GM23338 (cell line): ENCODE measurements around the gene COL4A2. TPM values are rescaled to one million over a fixed set of nuclear protein-coding genes. Genes with fewer than 3 reads are reported as not detected.

Experiments
- ATAC-seq: fragments of 200-7000 bp; cut with Tn5 transposase; 3 replicates; pipeline ENCODE4 v1.9.1; 2020
- DNase-seq: peaks from one replicate; pipeline ENCODE4 v3.0.0-alpha.2; 2015; ENCODE audit warnings: low spot score
- H2AFZ ChIP-seq: fragments of 200-600 bp; sonication (generic); 2 replicates; pipeline ENCODE4 v1.8.0; 2016; ENCODE audit warnings: antibody characterized with exemption, mild to moderate bottlenecking, moderate library complexity
- H3F3A ChIP-seq: fragments of 200-600 bp; sonication (generic); replicated peaks from 2 replicates; pipeline ENCODE4 v1.8.0; 2017; ENCODE audit warnings: antibody characterized with exemption, mixed run types, low read depth
- H3K27ac ChIP-seq: fragments of 200-600 bp; sonication (generic); 2 replicates; pipeline ENCODE4 v1.6.1; 2016; ENCODE audit warnings: low read depth
- H3K27me3 ChIP-seq: fragments of 200-600 bp; sonication (generic); 2 replicates; pipeline ENCODE4 v1.8.0; 2016; ENCODE audit warnings: mild to moderate bottlenecking, mixed run types, moderate library complexity; ENCODE audit not compliant: insufficient read depth
- H3K36me3 ChIP-seq: fragments of 200-600 bp; sonication (generic); 2 replicates; pipeline ENCODE4 v1.8.0; 2016; ENCODE audit warnings: mild to moderate bottlenecking; ENCODE audit not compliant: insufficient read depth
- H3K4me1 ChIP-seq: fragments of 200-600 bp; sonication (generic); 2 replicates; pipeline ENCODE4 v1.8.0; 2016; ENCODE audit warnings: mild to moderate bottlenecking, moderate library complexity; ENCODE audit not compliant: insufficient read depth
- H3K4me2 ChIP-seq: fragments of 200-600 bp; sonication (generic); 2 replicates; pipeline ENCODE4 v1.7.1; 2017; ENCODE audit warnings: mixed run types
- H3K4me3 ChIP-seq: fragments of 200-600 bp; sonication (generic); 2 replicates; pipeline ENCODE4 v1.6.1; 2016; ENCODE audit warnings: mixed run types
- H3K79me2 ChIP-seq: fragments of 200-600 bp; sonication (generic); replicated peaks from 2 replicates; pipeline ENCODE4 v1.8.0; 2017; ENCODE audit warnings: mild to moderate bottlenecking; ENCODE audit not compliant: insufficient read depth
- H3K9me2 ChIP-seq: fragments of 200-600 bp; sonication (generic); 2 replicates; pipeline ENCODE4 v1.8.0; 2017; ENCODE audit not compliant: insufficient read depth
- H4K20me1 ChIP-seq: fragments of 200-600 bp; sonication (generic); replicated peaks from 2 replicates; pipeline ENCODE4 v1.8.0; 2017; ENCODE audit warnings: mild to moderate bottlenecking; ENCODE audit not compliant: insufficient read depth
- H3K27ac Mint-ChIP-seq: 2 replicates; pipeline ENCODE4 v1.8.0; 2020; ENCODE audit warnings: inconsistent platforms, mild to moderate bottlenecking, moderate library complexity, mixed read lengths
- H3K27me3 Mint-ChIP-seq: 3 replicates; pipeline ENCODE4 v1.8.0; 2022; ENCODE audit warnings: low read depth, mild to moderate bottlenecking, moderate library complexity, mixed read lengths, inconsistent platforms; ENCODE audit not compliant: insufficient read depth, poor library complexity
- H3K36me3 Mint-ChIP-seq: 3 replicates; pipeline ENCODE4 v1.8.0; 2021; ENCODE audit warnings: low read depth, mild to moderate bottlenecking, inconsistent platforms, moderate library complexity, mixed read lengths
- H3K4me1 Mint-ChIP-seq: 3 replicates; pipeline ENCODE4 v1.8.0; 2020; ENCODE audit warnings: mild to moderate bottlenecking, inconsistent platforms, mixed read lengths
- H3K4me3 Mint-ChIP-seq: 3 replicates; pipeline ENCODE4 v1.8.0; 2021; ENCODE audit warnings: moderate library complexity, mild to moderate bottlenecking, inconsistent platforms, mixed read lengths
- H3K9me3 Mint-ChIP-seq: 3 replicates; pipeline ENCODE4 v1.8.0; 2020; ENCODE audit warnings: moderate library complexity, mild to moderate bottlenecking, inconsistent platforms, mixed read lengths
- CREB1 ChIP-seq: fragments of 250-450 bp; sonication (Bioruptor Pico); IDR thresholded peaks from 2 replicates; pipeline ENCODE4 v1.5.0; 2020; ENCODE audit warnings: low read depth, mild to moderate bottlenecking, moderate library complexity
- EZH2 ChIP-seq: fragments of 200-600 bp; sonication (generic); IDR thresholded peaks from one replicate; pipeline ENCODE4 v1.8.0; 2017; ENCODE audit warnings: antibody characterized with exemption, mild to moderate bottlenecking, low read depth; ENCODE audit not compliant: unreplicated experiment
- EZH2phosphoT487 ChIP-seq: fragments of 200-600 bp; sonication (generic); IDR thresholded peaks from one replicate; pipeline ENCODE4 v1.8.1; 2018; ENCODE audit warnings: antibody characterized with exemption; ENCODE audit not compliant: unreplicated experiment
- JUNB ChIP-seq: IDR thresholded peaks from one replicate; pipeline ENCODE4 v1.6.1; 2016; ENCODE audit warnings: antibody characterized with exemption; ENCODE audit not compliant: unreplicated experiment
- NANOG ChIP-seq: IDR thresholded peaks from 2 replicates; pipeline ENCODE4 v1.6.1; 2016; ENCODE audit warnings: antibody characterized with exemption, borderline replicate concordance
- POLR2AphosphoS5 ChIP-seq: IDR thresholded peaks from 2 replicates; pipeline ENCODE4 v1.6.1; 2016; ENCODE audit warnings: antibody characterized with exemption, low read depth
- REST ChIP-seq: IDR thresholded peaks from one replicate; pipeline ENCODE4 v1.6.1; 2018; ENCODE audit warnings: antibody characterized with exemption; ENCODE audit not compliant: unreplicated experiment
- STAT1 ChIP-seq: IDR thresholded peaks from one replicate; pipeline ENCODE4 v1.6.1; 2016; ENCODE audit warnings: antibody characterized with exemption; ENCODE audit not compliant: unreplicated experiment
- ZNF114 ChIP-seq: fragments of 250-450 bp; sonication (Bioruptor Pico); IDR thresholded peaks from 2 replicates; pipeline ENCODE4 v1.5.0; 2020; ENCODE audit warnings: mild to moderate bottlenecking, moderate library complexity
- ZNF331 ChIP-seq: fragments of 250-450 bp; sonication (Bioruptor Pico); IDR thresholded peaks from 2 replicates; pipeline ENCODE4 v1.5.0; 2020; ENCODE audit warnings: low read depth, mild to moderate bottlenecking, moderate library complexity
- ZNF462 ChIP-seq: fragments of 250-450 bp; sonication (Bioruptor Pico); IDR thresholded peaks from 2 replicates; pipeline ENCODE4 v1.5.0; 2020; ENCODE audit warnings: mild to moderate bottlenecking, moderate library complexity
- polyA plus RNA-seq: library from polyadenylated mRNA; unstranded; fragments of >200 nt; fragmentation: Nextera tagmentation; extraction: Ambion mirVana; gene quantifications from 2 replicates; pipeline ENCODE4 v1.2.1, GENCODE V29; 2016
- total RNA-seq: library from RNA; depleted of rRNA; stranded (reverse); fragments of >200 nt; shearing (Covaris generic); gene quantifications from 2 replicates; pipeline ENCODE4 v1.2.3, GENCODE V29; 2014
- TF ChIP-seq, protein P1 (sequence below), 2 experiments: fragments of 200-600 bp in 1 of 2; sonication (generic) in 1 of 2; conservative IDR thresholded peaks; 2 replicates each; pipeline versions ENCODE4 v1.5.1 to v1.6.1; 2016 to 2017; ENCODE audit warnings: antibody characterized with exemption in 2 of 2, low read depth in 2 of 2, mild to moderate bottlenecking in 2 of 2, moderate library complexity in 1 of 2
- TF ChIP-seq, protein P2 (sequence below): IDR thresholded peaks from 2 replicates; pipeline ENCODE4 v1.6.1; 2016; ENCODE audit warnings: antibody characterized with exemption

Gene COL4A2
- total and polyA plus RNA-seq, 2 experiments from 2014 or later: 37.4 to 131 TPM

DNA sequence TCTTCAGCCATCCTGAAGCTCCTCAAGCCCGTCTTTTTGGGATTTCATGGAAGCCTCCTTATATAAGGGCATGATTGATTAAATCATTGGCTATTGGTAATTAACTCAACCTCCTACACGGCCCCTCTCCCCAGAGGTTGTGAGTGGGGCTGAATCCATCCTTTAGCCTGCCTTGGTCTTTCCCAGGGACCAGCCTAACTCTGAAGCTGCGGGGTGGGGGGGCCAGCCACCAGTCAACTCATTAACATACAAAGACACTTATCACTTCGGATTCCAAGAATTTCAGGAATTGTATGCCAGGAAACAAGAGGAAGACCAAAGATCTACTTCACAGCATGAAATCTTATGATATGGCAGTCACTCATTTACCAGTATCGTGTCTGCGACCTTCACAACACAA lies 10.1 kb upstream of the COL4A2 start:
- H2AFZ ChIP-seq: no peak overlapping the region

More for the DNA sequence above, 10.1 kb upstream of the COL4A2 start:
- Mint-ChIP-seq H3K36me3 (no peaks in the 10 kb centered on the region; the same call in 2 of the 3 replicates), H3K4me3 (no peak overlapping the region), H3K27ac (no peak overlapping the region), H3K27me3 (peaks cover 4% of the 10 kb centered on the region), H3K4me1 (peaks cover 30% of the 10 kb centered on the region), H3K9me3 (no peaks in the 10 kb centered on the region)
- Histone ChIP-seq H3K4me2 (no peak overlapping the region), H3K79me2 (peaks cover 53% of the 10 kb centered on the region), H3K4me1 (peaks cover 25% of the 10 kb centered on the region), H3K27me3 (no peaks in the 10 kb centered on the region), H3K27ac (no peak overlapping the region), H3K36me3 (no peaks in the 10 kb centered on the region), H3K4me3 (no peak overlapping the region), H4K20me1 (no peaks in the 10 kb centered on the region; the same call in 1 of the 2 replicates), H3K9me2 (no peaks in the 10 kb centered on the region; the same call in 1 of the 2 replicates), H3F3A (0 out of 2 replicates have a peak, but pooled peaks cover 5% of the 10 kb centered on the region)
- TF ChIP-seq EZH2phosphoT487 (no peak), ZNF114 (no peak), POLR2AphosphoS5 (no peak), STAT1 (no peak), ZNF331 (no peak), REST (no peak), ZNF462 (CRISPR knock-in tag) (no peak), CREB1 (no peak), JUNB (no peak), EZH2 (no peak), NANOG (no peak)
- TF ChIP-seq, protein P1, sequence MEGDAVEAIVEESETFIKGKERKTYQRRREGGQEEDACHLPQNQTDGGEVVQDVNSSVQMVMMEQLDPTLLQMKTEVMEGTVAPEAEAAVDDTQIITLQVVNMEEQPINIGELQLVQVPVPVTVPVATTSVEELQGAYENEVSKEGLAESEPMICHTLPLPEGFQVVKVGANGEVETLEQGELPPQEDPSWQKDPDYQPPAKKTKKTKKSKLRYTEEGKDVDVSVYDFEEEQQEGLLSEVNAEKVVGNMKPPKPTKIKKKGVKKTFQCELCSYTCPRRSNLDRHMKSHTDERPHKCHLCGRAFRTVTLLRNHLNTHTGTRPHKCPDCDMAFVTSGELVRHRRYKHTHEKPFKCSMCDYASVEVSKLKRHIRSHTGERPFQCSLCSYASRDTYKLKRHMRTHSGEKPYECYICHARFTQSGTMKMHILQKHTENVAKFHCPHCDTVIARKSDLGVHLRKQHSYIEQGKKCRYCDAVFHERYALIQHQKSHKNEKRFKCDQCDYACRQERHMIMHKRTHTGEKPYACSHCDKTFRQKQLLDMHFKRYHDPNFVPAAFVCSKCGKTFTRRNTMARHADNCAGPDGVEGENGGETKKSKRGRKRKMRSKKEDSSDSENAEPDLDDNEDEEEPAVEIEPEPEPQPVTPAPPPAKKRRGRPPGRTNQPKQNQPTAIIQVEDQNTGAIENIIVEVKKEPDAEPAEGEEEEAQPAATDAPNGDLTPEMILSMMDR (conservative IDR thresholded peaks at IDR 0.05; ENCODE audit: low read depth in 2 of 2): no peak
- TF ChIP-seq, protein P2, sequence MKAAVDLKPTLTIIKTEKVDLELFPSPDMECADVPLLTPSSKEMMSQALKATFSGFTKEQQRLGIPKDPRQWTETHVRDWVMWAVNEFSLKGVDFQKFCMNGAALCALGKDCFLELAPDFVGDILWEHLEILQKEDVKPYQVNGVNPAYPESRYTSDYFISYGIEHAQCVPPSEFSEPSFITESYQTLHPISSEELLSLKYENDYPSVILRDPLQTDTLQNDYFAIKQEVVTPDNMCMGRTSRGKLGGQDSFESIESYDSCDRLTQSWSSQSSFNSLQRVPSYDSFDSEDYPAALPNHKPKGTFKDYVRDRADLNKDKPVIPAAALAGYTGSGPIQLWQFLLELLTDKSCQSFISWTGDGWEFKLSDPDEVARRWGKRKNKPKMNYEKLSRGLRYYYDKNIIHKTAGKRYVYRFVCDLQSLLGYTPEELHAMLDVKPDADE: no peak
- ATAC-seq: no peak
- no peak for DNase-seq
